Measurements from ENCODE around the gene HOMER2.
A peak's percentile ranks its signal among the peaks of the same experiment; 100 is the strongest.
"Not testable (repeated sequence)": the region's sequence is repeated elsewhere in the genome, so short reads cannot be mapped to it uniquely, and the experiment has no call there.

HOMER2 gene

DNA sequence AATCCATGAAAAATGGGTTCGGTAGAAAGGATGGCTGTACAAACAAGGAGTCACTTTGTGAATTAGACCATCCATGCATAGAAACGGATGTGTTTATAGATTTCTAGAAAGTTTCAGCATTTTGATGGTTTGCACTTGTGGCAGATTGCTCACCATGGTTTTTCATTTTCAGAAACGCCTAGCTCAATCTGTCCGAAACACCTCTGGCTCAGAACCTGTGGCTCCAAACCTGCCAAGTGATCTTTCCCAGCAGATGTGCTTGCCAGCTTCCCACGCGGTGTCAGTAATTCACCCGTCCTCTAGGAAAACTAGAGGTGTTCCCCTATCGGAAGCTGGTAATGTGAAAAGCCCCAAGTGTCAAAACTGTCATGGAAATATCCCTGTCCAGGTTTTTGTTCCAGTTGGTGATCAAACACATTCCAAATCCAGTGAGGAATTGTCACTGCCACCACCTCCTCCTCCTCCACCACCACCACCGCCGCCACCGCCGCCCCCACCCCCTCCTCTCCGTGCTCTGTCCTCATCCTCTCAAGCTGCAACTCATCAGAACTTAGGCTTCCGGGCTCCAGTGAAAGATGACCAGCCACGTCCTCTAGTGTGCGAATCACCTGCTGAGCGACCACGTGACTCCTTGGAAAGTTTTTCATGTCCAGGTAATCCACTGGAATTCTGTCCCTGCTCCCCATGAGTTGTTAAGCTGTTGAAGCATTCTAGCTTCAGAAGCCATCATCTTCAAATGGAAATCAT lies 121.9 kb downstream of the HOMER2 start:
- no peak for DNase-seq

DNA sequence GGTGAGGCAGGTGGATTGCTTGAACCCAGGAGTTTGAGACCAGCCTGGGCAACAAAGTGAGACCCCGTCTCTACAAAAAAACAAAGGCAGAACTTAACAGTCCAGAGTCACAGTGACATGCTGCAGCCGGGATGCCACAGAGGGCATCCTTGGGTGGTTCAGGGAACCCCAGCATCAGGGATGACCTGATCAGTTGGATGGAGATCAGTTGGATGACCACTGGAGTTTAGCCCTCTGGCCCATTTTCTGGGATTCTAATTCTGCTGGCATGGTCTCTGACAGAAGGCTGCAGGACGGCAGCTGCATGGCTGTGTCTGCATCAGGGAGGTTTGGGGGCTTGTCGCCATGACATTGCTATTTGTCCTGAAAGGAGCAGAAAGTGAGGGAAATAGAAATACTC lies 123.3 kb downstream of the HOMER2 start:
- DNase-seq, result no peak

DNA sequence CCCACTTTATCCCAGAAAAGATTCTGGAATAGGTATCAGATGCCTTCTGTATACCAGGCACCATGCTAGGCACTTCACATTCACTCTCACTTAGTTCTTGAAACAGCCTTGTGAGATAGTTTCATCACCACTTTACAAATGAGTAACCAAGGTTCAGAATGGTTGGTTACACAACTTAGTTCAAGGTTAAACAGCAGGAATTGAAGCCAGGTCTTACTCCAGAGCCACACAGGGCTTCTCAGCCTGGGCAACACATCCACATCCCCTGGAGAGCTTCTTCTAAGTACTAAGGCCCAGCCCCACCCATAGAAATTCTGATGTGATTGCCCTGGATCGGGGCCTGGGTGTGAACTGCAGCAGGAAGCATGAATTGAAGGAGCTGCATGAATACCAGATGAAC lies 124.4 kb downstream of the HOMER2 start:
- DNase-seq, result no peak

DNA sequence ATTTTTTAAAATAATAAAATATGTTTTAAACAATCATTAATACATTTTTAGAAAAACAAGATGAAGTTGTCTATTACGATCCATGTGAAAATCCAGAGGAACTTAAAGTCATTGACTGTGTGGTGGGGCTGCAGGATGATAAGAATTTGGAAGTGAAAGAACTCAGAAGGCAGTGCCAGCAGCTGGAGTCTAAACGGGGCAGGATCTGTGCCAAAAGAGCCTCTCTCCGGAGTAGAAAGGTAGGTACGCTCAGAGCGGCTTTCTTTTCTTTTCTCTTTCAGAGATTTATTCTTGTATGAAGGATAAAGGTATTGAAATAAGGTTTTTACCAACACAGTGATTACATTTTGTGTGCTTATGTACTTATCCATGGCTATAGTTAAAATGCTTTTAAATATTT lies 129.5 kb downstream of the HOMER2 start:
- no peak for DNase-seq

DNA sequence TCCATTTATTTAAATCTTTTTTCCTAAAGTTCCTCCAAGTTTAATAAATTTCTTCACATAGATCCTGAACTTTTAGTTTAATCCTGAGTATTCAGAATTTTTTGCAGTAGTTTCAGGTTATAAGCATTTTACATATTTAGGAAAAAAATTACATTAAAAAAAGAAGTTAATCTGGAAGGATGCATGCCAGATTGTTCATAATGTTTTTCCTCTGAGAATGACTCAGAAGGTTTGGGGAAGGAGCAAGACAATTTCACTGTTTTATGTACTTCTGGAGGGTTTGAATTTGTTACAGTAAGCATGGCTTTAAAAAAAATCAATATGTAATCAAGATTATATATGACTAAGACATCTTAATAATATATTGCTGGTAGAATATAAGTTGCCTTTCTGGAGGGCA lies 130.7 kb downstream of the HOMER2 start:
- not testable (repeated sequence) for DNase-seq

DNA sequence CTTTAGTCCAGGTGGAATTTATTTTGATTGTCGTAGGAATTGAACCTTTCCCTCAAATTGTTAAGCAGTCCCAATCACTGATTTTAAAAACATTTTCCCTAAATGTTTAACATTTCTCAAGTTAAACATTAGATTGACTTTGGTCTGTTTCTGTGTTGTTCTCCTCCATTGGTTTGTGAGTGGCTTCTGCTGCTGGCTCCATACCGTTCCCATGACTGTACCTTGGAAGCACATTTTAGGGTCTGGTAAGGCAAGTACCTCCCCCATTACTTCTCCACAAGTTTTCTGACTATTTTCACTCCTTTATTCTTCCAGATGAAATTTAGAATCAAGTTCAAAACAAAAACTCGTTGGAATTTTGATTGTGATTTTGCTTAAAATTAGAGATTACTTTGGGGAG lies 131.1 kb downstream of the HOMER2 start:
- not testable (repeated sequence) for DNase-seq

DNA sequence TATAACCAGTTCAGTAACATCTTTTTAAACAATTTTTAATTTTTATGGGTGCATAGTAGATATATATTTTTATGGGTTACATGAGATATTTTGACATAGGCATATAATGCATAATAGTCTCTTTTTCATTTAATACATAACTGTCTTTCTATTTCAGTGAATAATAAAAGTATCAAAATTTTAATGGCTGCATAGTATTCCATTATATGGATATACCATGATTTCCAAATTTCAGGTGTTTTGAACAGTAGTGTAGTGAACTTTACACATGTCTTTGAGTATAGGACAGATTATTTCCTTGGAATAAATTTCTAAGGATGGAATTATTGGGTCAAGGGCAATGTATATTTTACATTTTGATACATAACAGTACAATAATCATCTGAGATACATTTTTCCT lies 132.4 kb downstream of the HOMER2 start:
- DNase-seq, result no peak

DNA sequence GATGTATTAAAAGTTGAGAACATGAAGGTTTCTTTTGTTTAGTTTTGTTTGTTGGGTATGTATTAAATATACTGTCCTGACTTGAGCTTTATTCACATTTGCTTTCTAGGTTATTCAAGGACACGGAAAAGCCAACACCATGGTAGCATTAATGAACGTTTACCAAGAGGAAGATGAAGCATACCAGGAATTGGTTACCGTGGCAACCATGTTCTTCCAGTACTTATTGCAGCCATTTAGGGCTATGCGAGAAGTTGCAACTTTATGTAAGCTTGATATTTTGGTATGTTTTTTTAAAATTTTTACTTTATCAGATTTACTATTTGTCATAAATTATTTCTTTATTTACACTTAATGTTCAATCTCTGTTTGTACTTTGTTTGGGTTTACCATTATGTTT lies 139.5 kb downstream of the HOMER2 start:
- DNase-seq, result no peak

DNA sequence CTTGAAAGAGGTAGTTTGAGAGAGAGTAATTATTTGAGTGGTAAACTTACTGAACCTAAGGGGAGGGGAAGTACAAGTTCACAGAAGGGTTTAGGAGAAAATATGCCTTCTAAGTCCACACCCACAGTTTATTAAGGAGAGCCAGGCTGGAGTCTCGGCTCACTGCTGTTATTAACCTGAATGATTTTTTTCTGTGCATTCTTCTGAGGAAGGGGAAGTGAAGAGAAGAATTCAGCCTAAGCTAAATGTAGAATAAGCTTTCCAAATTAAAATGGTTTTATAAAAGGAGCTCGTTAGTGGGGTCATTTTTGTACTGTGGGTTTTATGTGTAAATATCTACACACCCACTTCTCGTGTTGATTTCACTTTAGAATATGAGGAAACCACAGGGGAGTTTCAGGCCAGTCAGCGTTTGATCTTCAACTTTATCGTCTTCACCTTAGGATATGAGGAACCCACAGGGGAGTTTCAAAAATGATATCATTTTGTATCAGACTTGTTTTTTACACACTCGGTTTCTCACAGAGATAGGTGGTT lies 141.6 kb downstream of the HOMER2 start:
- peak; percentile 36 for DNase-seq

DNA sequence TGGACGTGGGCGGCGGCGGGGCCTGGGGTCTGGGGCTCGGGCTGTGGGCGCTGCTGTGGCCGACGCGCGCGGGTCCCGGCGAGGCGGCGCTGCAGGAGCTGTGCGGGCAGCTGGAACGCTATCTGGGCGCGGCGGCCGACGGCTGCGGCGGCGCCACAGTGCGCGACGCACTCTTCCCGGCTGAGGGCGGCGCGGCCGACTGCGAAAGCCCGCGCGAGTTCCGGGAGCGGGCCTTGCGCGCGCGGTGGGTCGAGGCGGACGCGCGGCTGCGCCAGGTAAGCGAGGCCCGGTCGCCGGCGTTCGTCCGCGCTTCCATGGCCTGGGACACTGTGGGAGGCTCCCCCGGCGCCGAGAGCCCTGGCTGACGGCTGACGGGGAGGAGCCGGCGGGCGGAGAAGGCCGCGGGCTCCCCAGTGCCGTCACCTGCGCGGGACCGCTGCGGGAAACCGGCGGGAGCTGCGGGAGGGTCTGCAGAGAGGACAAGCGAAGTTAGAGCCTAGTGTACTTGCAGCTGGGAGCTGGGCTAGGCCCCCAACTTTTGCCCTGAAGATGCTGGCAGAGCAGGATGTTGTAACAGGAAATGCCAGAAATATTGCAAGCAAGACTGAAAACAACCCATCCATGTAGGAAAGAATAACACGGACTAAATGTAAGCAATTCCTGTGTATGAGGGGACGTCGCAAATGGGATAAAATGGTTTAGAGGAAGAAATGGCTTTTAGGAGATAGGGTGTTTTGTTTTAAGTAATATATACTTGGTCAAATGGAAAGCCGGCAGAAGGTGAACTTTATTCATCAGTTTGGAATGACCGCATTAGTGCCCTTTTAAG lies 142.2 kb downstream of the HOMER2 start:
- DNase-seq, result no peak

DNA sequence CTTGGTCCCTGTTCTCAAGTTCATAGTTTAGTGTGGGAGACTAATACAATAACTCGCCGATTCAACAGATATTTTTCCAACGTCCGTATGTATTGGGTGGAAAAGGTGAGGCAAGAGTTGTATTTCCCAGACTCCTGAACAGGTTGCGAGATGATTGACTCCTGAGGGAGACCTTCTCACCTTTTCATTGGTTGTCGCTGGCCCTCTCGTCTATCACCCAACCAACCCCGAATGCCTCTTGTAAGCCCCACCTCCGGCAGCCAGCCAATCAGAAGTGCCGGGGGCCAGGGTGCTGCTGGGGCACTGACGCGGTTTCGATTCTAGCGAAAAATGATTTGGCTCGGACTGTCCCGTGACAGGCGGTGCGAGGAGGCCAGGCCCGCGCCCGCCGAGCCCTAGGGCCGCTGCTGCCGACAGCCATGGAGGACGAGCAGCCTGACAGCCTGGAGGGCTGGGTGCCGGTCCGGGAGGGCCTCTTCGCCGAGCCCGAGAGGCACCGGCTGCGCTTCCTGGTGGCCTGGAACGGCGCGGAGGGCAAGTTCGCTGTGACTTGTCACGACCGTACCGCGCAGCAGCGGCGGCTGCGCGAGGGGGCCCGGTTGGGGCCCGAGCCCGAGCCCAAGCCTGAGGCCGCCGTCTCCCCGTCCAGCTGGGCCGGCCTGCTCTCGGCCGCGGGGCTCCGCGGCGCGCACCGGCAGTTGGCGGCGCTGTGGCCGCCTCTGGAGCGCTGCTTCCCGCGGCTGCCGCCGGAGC lies 143.0 kb downstream of the HOMER2 start, which contains the start of gene WHAMM:
Gene WHAMM (plus strand): TSS at position 321 of the 753 bp plus-strand sequence. CDS start 99 bp downstream, at position 420.
- DNase-seq, result peak; percentile 95

DNA sequence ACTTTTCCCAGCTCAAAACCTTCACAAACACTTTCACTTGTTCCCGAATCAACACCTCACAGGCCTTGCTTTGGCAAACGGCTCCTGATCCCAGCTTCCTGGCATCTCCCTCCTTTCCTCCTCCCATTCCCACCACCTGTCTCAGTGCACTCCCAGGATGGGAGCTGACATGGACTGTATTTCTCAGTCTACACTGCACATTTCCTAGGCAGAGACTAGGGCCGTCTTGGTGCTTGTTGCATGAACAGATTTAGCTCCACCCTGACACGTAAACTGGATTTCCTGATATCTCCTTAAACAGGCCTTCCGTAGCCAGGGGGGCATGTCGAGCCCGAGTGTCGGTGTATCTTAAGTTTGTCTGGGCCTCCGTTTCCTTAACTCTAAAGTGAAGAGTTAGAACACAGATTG lies 143.9 kb downstream of the HOMER2 start:
- no peak for DNase-seq

DNA sequence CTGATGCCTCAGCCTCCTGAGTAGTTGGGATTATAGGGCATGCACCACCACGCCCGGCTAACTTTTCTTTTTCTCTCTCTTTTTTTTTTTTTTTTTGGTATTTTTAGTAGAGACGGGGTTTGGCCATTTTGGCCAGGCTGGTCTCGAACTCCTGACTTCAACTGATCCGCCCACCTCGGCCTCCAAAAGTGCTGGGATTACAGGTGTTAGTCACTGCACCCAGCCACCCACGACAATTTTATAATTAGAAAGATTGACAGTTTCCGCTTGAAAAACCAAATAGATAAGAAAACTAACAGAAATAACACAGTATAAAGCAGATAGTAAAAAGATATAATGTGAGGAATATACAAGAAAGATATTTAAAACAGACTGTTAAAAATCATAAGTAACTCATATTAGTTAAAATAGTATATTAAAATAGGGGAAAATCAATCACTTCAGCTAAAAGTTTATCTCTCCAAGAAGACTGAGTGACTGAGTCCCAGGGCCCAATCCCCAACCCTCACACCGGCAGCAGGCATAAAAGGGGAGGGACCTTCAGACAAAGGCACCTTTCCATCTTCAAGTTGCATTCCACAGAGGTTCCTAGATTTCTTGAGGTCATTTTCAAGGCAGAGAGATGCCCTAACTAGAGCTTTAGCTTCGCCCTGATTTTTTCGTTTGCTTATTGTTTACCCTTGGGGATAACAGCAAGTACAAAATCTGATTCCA lies 144.4 kb downstream of the HOMER2 start:
- no peak for DNase-seq

DNA sequence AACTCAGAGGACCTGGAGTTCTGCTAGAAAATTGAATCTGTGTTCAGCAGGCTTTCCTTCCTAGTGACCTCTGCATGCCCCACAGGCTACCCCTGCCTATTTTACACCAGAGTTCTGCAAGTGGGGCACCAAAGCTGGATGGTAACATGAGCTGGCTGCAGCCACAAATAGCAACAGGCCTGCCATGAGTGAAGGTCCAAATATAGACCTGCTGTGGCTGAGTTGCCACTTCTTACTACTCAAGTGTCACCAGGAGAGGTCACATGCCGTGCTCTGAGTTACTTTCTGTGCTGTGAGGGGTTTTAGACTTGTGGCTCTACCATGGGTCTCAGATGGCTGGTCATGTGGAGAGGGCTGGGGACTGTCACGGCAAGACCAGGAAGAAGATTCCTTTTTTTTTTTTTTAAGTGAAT lies 146.5 kb downstream of the HOMER2 start, which contains the start of gene FSD2:
Gene FSD2 (minus strand): TSS at position 76 of the 413 bp plus-strand sequence. CDS start 18,679 bp downstream, outside the sequence.
- DNase-seq, result no peak

DNA sequence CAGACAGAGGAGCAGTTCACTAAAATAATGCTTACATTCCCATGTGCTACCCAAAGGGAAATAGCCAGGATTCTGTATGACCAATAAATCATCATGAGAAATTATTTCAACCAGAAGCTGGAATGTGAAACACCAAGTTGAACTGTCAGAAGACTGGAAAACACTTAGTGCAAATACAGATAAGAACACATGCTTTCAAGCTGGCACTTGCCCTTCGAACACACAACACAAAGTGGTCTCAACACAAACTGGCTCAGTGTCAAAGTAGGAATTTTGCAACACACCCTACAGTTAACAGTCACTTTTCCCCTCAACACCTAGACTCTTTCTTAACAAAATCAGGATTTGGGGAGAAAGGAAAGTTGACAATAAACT lies 148.0 kb downstream of the HOMER2 start:
- no peak for DNase-seq

DNA sequence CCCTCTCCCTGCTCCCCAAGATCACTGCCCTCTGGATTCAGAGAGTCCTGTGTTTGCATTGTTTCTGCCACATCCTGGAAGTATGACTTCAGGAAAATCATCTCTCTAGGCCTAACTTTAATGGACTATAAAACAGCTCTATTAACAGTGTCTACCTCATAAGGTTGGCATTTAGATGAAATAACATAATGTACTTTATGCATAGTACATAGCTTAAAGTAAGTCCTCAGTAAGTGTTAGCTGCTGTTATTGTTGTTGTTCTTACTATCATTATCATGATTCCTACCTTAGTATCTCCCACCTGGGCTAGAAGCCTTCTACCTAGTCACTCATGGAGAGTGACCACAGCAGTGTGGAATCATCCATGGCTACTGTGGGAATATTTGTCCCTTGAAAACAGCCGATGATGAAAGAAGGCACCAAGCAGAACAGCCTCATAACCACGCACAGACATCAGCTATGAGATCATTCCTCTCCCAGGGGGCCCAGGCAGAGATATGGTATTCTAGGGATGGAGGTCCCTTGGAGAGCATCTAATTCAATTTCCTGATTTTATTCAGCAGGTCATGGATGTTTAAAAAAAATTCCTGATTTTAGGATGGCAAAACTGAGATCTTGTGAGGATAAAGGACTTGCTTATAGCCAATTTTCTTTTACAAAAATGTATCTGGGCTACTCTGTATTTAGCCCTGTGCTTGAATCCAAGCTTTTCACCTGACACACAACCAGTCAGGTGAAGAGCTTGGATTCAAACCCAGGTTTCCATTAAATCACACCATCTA lies 148.5 kb downstream of the HOMER2 start:
- DNase-seq, result no peak

DNA sequence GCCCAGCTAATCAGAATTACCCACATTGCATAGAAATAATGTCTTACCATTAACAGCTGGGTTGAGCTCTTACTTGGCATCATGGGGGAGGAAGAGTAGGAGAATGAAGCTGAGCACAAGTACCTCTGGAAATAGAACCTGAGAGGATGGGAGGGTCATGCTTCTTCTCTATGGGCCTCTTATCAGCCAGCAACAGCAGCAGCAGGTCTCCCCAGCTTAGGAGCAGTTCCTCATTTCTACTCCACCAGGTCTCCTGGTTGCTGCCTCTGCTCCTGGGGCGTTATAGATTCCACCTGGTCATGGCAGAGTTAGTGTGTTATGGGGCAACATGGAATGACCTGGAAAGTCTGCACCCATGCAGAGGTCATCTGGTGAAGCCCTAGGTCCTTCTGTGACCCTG lies 150.0 kb downstream of the HOMER2 start:
- no peak for DNase-seq

DNA sequence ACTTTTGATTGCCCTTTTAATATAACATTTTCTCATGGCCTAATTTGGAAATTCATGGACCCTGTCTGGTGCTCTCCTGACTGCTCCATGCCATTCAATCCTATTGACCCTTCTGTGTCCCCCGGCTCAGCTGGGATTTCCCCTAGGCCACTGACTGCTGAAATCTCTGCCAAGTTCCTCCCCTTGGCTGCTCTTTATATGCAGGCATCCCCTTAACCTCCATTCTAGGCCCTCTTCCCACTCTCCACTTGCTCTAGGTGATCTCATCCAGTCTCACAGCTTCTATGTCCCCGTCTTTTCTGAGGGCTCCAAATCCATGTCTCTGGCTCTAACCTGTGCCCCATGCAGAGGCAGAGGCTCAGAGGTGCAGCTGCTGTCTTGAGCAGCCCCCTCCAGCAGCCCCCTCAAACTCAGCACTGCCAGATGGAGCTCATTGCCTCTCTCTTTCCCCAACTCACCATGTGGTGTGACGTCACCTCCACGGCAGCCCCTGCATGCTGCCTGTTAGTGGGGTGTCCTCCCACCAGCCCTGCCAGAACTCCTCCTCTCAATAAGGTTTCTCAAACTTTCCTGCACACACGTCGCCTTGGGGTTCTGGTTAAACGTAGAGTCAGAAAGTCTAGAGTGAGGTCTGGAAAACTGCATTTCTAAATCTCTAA lies 153.2 kb downstream of the HOMER2 start:
- DNase-seq, result no peak
